ENCODE results near the gene DMD. TPM values are rescaled to one million over a fixed set of nuclear protein-coding genes. Genes with fewer than 3 reads are reported as not detected.

DMD gene
- total RNA-seq, 1 experiment from 2014 or later: 47.2 TPM

- Histone ChIP-seq H3K27me3 (replicated peaks; ENCODE audit: control insufficient read depth, insufficient read depth, low read length) (no peaks in the 10 kb centered on the region), H3K4me3 (ENCODE audit: low read depth, low read length) (no peak within 1 kb of the TSS), H3K9me3 (no peaks in the 10 kb centered on the region), H3K36me3 (ENCODE audit: control insufficient read depth, insufficient read depth, low read length) (no peaks in the 10 kb centered on the region), H3K4me1 (no peaks in the 10 kb centered on the region)
- Mint-ChIP-seq H3K27ac (ENCODE audit: unreplicated experiment) (no peak within 1 kb of the TSS), H3K4me1 (ENCODE audit: low read depth, unreplicated experiment) (no peaks in the 10 kb centered on the region), H3K9me3 (ENCODE audit: unreplicated experiment) (no peaks in the 10 kb centered on the region), H3K36me3 (ENCODE audit: insufficient read depth, unreplicated experiment) (no peaks in the 10 kb centered on the region), H3K4me3 (ENCODE audit: unreplicated experiment) (no peak within 1 kb of the TSS), H3K27me3 (ENCODE audit: insufficient read depth, unreplicated experiment) (no peaks in the 10 kb centered on the region)
- BruUV-seq (replicated peaks): no TSS peak
- DNase-seq: no peak
- ChIA-PET CTCF (no interaction called here), POLR2A (no interaction called here)
- intact Hi-C loops (cut with micrococcal nuclease; ENCODE audit: unreplicated experiment): no loop called here
- no peak for TF ChIP-seq CTCF (IDR thresholded peaks at IDR 0.05; ENCODE audit: insufficient read depth in 1 of 2, low read depth in 1 of 2, low read length in 1 of 2, severe bottlenecking in 1 of 2, unreplicated experiment in 1 of 2)
These were observed 2139.6 kb downstream of the DMD start, which contains the start of gene FTHL17 for GRCh38 chrX:31071725-31072124. FTHL17 (minus strand) TSS chrX:31072041; CDS start chrX:31071953, 88 bp downstream.

GRCh38 chrX:31071262-31071661 lies 2140.1 kb downstream of the DMD start:
- Histone ChIP-seq H3K4me1 (no peaks in the 10 kb centered on the region), H3K9me3 (no peaks in the 10 kb centered on the region), H3K4me3 (ENCODE audit: low read depth, low read length) (no peak overlapping the region), H3K27me3 (replicated peaks; ENCODE audit: control insufficient read depth, insufficient read depth, low read length) (no peaks in the 10 kb centered on the region), H3K36me3 (ENCODE audit: control insufficient read depth, insufficient read depth, low read length) (no peaks in the 10 kb centered on the region)
- POLR2A ChIA-PET: no interaction called here
- BruUV-seq (replicated peaks): no TSS peak
- no peak overlapping the region for H3K4me3 Mint-ChIP-seq (ENCODE audit: unreplicated experiment)
- no peak for TF ChIP-seq CTCF (IDR thresholded peaks at IDR 0.05; ENCODE audit: insufficient read depth in 1 of 2, low read depth in 1 of 2, low read length in 1 of 2, severe bottlenecking in 1 of 2, unreplicated experiment in 1 of 2)
- no peaks in the 10 kb centered on the region for H3K4me1 Mint-ChIP-seq (ENCODE audit: low read depth, unreplicated experiment)
- DNase-seq: no peak
- H3K36me3 Mint-ChIP-seq (ENCODE audit: insufficient read depth, unreplicated experiment): no peaks in the 10 kb centered on the region
- H3K27ac Mint-ChIP-seq (ENCODE audit: unreplicated experiment): no peak overlapping the region
- H3K9me3 Mint-ChIP-seq (ENCODE audit: unreplicated experiment): no peaks in the 10 kb centered on the region
- intact Hi-C loops (cut with micrococcal nuclease; ENCODE audit: unreplicated experiment): no loop called here
- no peaks in the 10 kb centered on the region for H3K27me3 Mint-ChIP-seq (ENCODE audit: insufficient read depth, unreplicated experiment)
- CTCF ChIA-PET: no interaction called here

- Mint-ChIP-seq H3K4me1 (ENCODE audit: low read depth, unreplicated experiment) (no peaks in the 10 kb centered on the region), H3K27ac (ENCODE audit: unreplicated experiment) (no peak overlapping the region), H3K9me3 (ENCODE audit: unreplicated experiment) (no peaks in the 10 kb centered on the region), H3K4me3 (ENCODE audit: unreplicated experiment) (no peak overlapping the region), H3K27me3 (ENCODE audit: insufficient read depth, unreplicated experiment) (no peaks in the 10 kb centered on the region), H3K36me3 (ENCODE audit: insufficient read depth, unreplicated experiment) (no peaks in the 10 kb centered on the region)
- intact Hi-C loops (cut with micrococcal nuclease; ENCODE audit: unreplicated experiment): no loop called here
- Histone ChIP-seq H3K9me3 (no peaks in the 10 kb centered on the region), H3K4me1 (no peaks in the 10 kb centered on the region), H3K27me3 (replicated peaks; ENCODE audit: control insufficient read depth, insufficient read depth, low read length) (no peaks in the 10 kb centered on the region), H3K4me3 (ENCODE audit: low read depth, low read length) (no peak overlapping the region), H3K36me3 (ENCODE audit: control insufficient read depth, insufficient read depth, low read length) (no peaks in the 10 kb centered on the region)
- POLR2A ChIA-PET: no interaction called here
- no TSS peak for BruUV-seq (replicated peaks)
- CTCF ChIA-PET: no interaction called here
- no peak for TF ChIP-seq CTCF (IDR thresholded peaks at IDR 0.05; ENCODE audit: insufficient read depth in 1 of 2, low read depth in 1 of 2, low read length in 1 of 2, severe bottlenecking in 1 of 2, unreplicated experiment in 1 of 2)
- no peak for DNase-seq
These were observed 2141.3 kb downstream of the DMD start for GRCh38 chrX:31070057-31070468.

Small RNA genes within 50 kb of the gene (microRNA-seq; reads per million reads assigned to microRNA genes)
- not detected for gene MIR3915
- not detected for gene MIR548F5

All from Caco-2 (cell line).